Activated T-cell treated with anti-CD3 and anti-CD28 coated beads for 1 hour (primary cell): Measurements from ENCODE around the gene RASSF1.
"Not testable (repeated sequence)": the region's sequence is repeated elsewhere in the genome, so short reads cannot be mapped to it uniquely, and the experiment has no call there.

Experiments used
- DNase-seq: peaks from one replicate; pipeline ENCODE4 v3.0.0-alpha.2; 2020; ENCODE audit warnings: low read depth

RASSF1 gene

GRCh38 chr3:50284121-50284520 lies 56.5 kb downstream of the RASSF1 start:
- not testable (repeated sequence) for DNase-seq
